Thyroid gland (tissue), 4 donors: ENCODE measurements around the gene WSCD2.

Source experiments
- POLR2A ChIP-seq, 2 donors: fragments of 450-650 bp; IDR thresholded peaks; one replicate each; pipeline ENCODE4 v1.6.1; 2017; ENCODE audit warnings: antibody characterized with exemption in 2 of 2, mild to moderate bottlenecking in 2 of 2, moderate library complexity in 1 of 2
- TF ChIP-seq, protein P1 (sequence below), 6 experiments: fragments of 200-600 bp in 3 of 6; fragments of 450-650 bp in 3 of 6; sonication (generic) in 3 of 6; IDR thresholded peaks; one replicate each; pipeline ENCODE4 v1.5.1; 2016 to 2019; ENCODE audit warnings: antibody characterized with exemption in 6 of 6, mild to moderate bottlenecking in 2 of 6, inconsistent platforms in 1 of 6, moderate library complexity in 1 of 6

- TF ChIP-seq, protein P1, sequence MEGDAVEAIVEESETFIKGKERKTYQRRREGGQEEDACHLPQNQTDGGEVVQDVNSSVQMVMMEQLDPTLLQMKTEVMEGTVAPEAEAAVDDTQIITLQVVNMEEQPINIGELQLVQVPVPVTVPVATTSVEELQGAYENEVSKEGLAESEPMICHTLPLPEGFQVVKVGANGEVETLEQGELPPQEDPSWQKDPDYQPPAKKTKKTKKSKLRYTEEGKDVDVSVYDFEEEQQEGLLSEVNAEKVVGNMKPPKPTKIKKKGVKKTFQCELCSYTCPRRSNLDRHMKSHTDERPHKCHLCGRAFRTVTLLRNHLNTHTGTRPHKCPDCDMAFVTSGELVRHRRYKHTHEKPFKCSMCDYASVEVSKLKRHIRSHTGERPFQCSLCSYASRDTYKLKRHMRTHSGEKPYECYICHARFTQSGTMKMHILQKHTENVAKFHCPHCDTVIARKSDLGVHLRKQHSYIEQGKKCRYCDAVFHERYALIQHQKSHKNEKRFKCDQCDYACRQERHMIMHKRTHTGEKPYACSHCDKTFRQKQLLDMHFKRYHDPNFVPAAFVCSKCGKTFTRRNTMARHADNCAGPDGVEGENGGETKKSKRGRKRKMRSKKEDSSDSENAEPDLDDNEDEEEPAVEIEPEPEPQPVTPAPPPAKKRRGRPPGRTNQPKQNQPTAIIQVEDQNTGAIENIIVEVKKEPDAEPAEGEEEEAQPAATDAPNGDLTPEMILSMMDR (IDR thresholded peaks at IDR 0.05), result no peak
- no peak for TF ChIP-seq POLR2A (IDR thresholded peaks at IDR 0.05)
These were observed 153.1 kb downstream of the WSCD2 start for GRCh38 chr12:108282160-108282559.
